CD14-positive monocyte (primary cell): ENCODE results near the gene TFAP2E. TPM values are rescaled to one million over a fixed set of nuclear protein-coding genes. Genes with fewer than 3 reads are reported as not detected.

ENCODE experiments used
- DNase-seq, 3 donors: peaks; one replicate each; pipeline ENCODE4 v3.0.0-alpha.2; 2011 to 2022
- H2AFZ ChIP-seq: 2 replicates; pipeline ENCODE4 v1.6.0; 2012; ENCODE audit warnings: mild to moderate bottlenecking, low read depth, low read length, inconsistent platforms; ENCODE audit not compliant: insufficient read depth, poor library complexity, severe bottlenecking
- H3K27ac ChIP-seq, 2 donors: 1 replicate in 1 of 2; 2 replicates in 1 of 2; pipeline ENCODE4 v1.5.1; 2012 to 2013; ENCODE audit warnings: low read length in 2 of 2, control low read depth in 1 of 2, inconsistent platforms in 1 of 2, low read depth in 1 of 2, mild to moderate bottlenecking in 1 of 2
- H3K27me3 ChIP-seq, 2 donors: one replicate each; pipeline versions ENCODE4 v1.6.0 to v1.6.1; 2011 to 2013; ENCODE audit warnings: low read length in 2 of 2; ENCODE audit not compliant: control insufficient read depth in 2 of 2, insufficient read depth in 2 of 2
- H3K36me3 ChIP-seq, 2 donors: replicated peaks in 1 of 2; 1 replicate in 1 of 2; 2 replicates in 1 of 2; pipeline versions ENCODE4 v1.5.1 to v1.6.1; 2012 to 2013; ENCODE audit warnings: low read length in 2 of 2, control low read depth in 1 of 2, inconsistent platforms in 1 of 2, mild to moderate bottlenecking in 1 of 2; ENCODE audit not compliant: insufficient read depth in 2 of 2, control insufficient read depth in 1 of 2
- H3K4me1 ChIP-seq, 2 donors: 1 replicate in 1 of 2; 2 replicates in 1 of 2; pipeline versions ENCODE4 v1.5.1 to v1.6.1; 2012 to 2013; ENCODE audit warnings: low read length in 2 of 2, control low read depth in 1 of 2, inconsistent platforms in 1 of 2, mild to moderate bottlenecking in 1 of 2, moderate library complexity in 1 of 2; ENCODE audit not compliant: insufficient read depth in 2 of 2, control insufficient read depth in 1 of 2
- H3K4me2 ChIP-seq: replicated peaks from 2 replicates; pipeline ENCODE3; 2012; ENCODE audit warnings: low read length, moderate library complexity, mild to moderate bottlenecking; ENCODE audit not compliant: poor library complexity, severe bottlenecking; ENCODE audit errors: extremely low read depth
- H3K4me3 ChIP-seq, 3 experiments: fragments of 200-600 bp in 1 of 3; sonication (generic) in 1 of 3; replicated peaks in 1 of 3; 1 replicate in 2 of 3; 2 replicates in 1 of 3; pipeline ENCODE4 v1.5.1; 2011 to 2013; ENCODE audit warnings: low read length in 3 of 3, mild to moderate bottlenecking in 3 of 3, control low read depth in 2 of 3, low read depth in 2 of 3, inconsistent platforms in 1 of 3, moderate library complexity in 1 of 3
- H3K79me2 ChIP-seq: 2 replicates; pipeline ENCODE4 v1.6.0; 2012; ENCODE audit warnings: mild to moderate bottlenecking, control low read depth, inconsistent platforms, low read length, moderate library complexity; ENCODE audit not compliant: insufficient read depth
- H3K9ac ChIP-seq: 2 replicates; pipeline ENCODE4 v1.6.0; 2017; ENCODE audit warnings: low read length, mild to moderate bottlenecking; ENCODE audit not compliant: insufficient read depth, poor library complexity, severe bottlenecking
- H3K9me3 ChIP-seq, 2 donors: replicated peaks in 1 of 2; 1 replicate in 1 of 2; 2 replicates in 1 of 2; pipeline versions ENCODE4 v1.5.1 to v1.6.1; 2012 to 2013; ENCODE audit warnings: low read length in 2 of 2, control low read depth in 1 of 2; ENCODE audit not compliant: control insufficient read depth in 1 of 2, insufficient read depth in 1 of 2
- H4K20me1 ChIP-seq: 2 replicates; pipeline ENCODE4 v1.6.0; 2012; ENCODE audit warnings: mild to moderate bottlenecking, low read length, control low read depth, moderate library complexity; ENCODE audit not compliant: insufficient read depth
- H3K27ac Mint-ChIP-seq, 7 donors: one replicate each; pipeline ENCODE4 v1.8.0; 2020; ENCODE audit warnings: mild to moderate bottlenecking in 7 of 7, mixed read lengths in 7 of 7, moderate library complexity in 6 of 7, inconsistent platforms in 2 of 7
- H3K27me3 Mint-ChIP-seq, 3 donors: one replicate each; pipeline ENCODE4 v1.8.0; 2021 to 2022; ENCODE audit warnings: low read depth in 3 of 3, mild to moderate bottlenecking in 3 of 3, mixed read lengths in 3 of 3, moderate library complexity in 3 of 3, inconsistent platforms in 1 of 3
- H3K36me3 Mint-ChIP-seq, 2 donors: one replicate each; pipeline ENCODE4 v1.8.0; 2020; ENCODE audit warnings: mixed read lengths in 2 of 2, inconsistent platforms in 1 of 2, mild to moderate bottlenecking in 1 of 2
- H3K4me1 Mint-ChIP-seq: one replicate; pipeline ENCODE4 v1.8.0; 2020; ENCODE audit warnings: mild to moderate bottlenecking, mixed read lengths
- H3K4me3 Mint-ChIP-seq, 2 donors: one replicate each; pipeline ENCODE4 v1.8.0; 2020; ENCODE audit warnings: mild to moderate bottlenecking in 2 of 2, mixed read lengths in 2 of 2, moderate library complexity in 1 of 2
- H3K9me3 Mint-ChIP-seq, 7 donors: one replicate each; pipeline ENCODE4 v1.8.0; 2020 to 2022; ENCODE audit warnings: mixed read lengths in 7 of 7, mild to moderate bottlenecking in 6 of 7, moderate library complexity in 6 of 7, inconsistent platforms in 2 of 7
- CTCF ChIP-seq: fragments of 200-600 bp; IDR thresholded peaks from one replicate; pipeline ENCODE4 v1.8.0; 2022; ENCODE audit warnings: antibody characterized with exemption, mild to moderate bottlenecking
- WGBS: methylation state at CpG from one replicate; pipeline ENCODE4 v1.1.5; 2013; ENCODE audit warnings: missing lambda C conversion rate; ENCODE audit not compliant: insufficient coverage; 5-methylcytosine and 5-hydroxymethylcytosine counted together
- intact Hi-C, 2 donors: fragments of 100-400 bp; cut with micrococcal nuclease; formaldehyde crosslinking; loops; one replicate each; pipeline versions ENCODE4 v1.15.0 to v1.15.1; 2023
- polyA plus RNA-seq, 3 donors: library from polyadenylated mRNA; depleted of rRNA in 1 of 3; unstranded in 2 of 3; stranded (reverse) in 1 of 3; fragments of 300-500 nt in 2 of 3; fragments of >200 nt in 1 of 3; fragmentation: Illumina TruSeq in 2 of 3; gene quantifications; 1 replicate in 2 of 3; 2 replicates in 1 of 3; pipeline ENCODE4 v1.2.3, GENCODE V29; 2012 to 2021

TFAP2E gene
- polyA plus RNA-seq, 3 donors = 0.77 to 4.5 (median 1.5) TPM

DNA sequence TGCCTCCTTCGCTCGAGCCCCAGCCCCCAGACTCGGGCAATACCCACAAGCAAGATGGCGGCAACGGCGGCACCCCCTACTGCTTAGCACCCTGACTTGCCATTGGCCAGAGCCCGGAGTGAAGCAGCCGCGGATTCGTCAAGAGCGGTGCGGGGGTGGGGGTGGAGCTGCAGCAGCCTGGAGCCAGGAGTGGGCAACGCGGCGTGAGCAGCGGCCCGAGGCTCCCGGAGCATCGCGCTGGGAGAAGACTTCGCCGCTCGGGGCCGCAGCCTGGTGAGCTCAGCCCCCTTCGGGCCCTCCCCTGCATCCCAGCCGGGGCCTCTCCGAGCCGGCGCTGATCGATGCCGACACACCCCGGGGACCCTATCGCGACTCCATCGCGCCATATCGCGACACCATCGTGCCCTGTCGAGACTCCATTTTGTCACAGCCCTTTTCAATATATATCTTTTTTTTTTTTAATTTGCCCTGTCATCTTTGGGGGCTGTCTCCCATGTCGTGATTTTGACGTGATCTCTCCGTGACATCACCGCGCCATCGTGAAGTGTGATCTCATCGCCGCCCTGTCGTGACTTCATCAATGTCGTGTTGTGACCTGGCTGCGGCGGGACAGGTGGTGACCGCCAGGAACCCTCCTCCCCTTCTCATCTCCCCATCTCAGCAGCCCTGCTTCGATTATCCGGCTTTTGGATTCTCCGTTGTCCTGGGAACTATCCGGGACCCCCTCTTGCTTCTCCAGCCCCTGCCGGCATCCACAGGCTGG is 15.3 kb upstream of the TFAP2E start, which contains the start of gene NCDN:
Gene NCDN (plus strand): TSS at position 189 of the 763 bp plus-strand sequence. CDS start 392 bp downstream, at position 581.
- peak within 1 kb of the TSS; percentile 91 for H3K9ac ChIP-seq
- under 1% methylated on average over 54 of the region's 58 CpGs for WGBS

More for the DNA sequence above, 15.3 kb upstream of the TFAP2E start, which contains the start of gene NCDN:
- Histone ChIP-seq H3K79me2 (peaks cover 45% of the 10 kb centered on the region), H3K36me3 (peaks cover 32 to 44% of the 10 kb centered on the region in 2 donors), H2AFZ (peak within 1 kb of the TSS; percentile 85), H3K4me1 (peaks cover 27 to 39% of the 10 kb centered on the region in 2 donors), H3K27ac (peak within 1 kb of the TSS; percentile 76 to 86), H3K27me3 (no peaks in the 10 kb centered on the region), H3K4me3 (peak within 1 kb of the TSS; percentile 82 to 98 (median 91)), H3K9me3 (no peaks in the 10 kb centered on the region), H4K20me1 (peaks cover 35% of the 10 kb centered on the region), H3K4me2 (peak within 1 kb of the TSS; percentile 97)
- H3K27ac Mint-ChIP-seq = peak within 1 kb of the TSS; percentile 83 to 94 (median 89)
- peak; percentile 90 to 95 (median 93) for DNase-seq
- H3K9me3 Mint-ChIP-seq = no peaks in the 10 kb centered on the region
- H3K4me3 Mint-ChIP-seq = peak within 1 kb of the TSS; percentile 93 to 95
- no peak for TF ChIP-seq CTCF
- peaks cover 33 to 45% of the 10 kb centered on the region in 2 donors for H3K36me3 Mint-ChIP-seq
- intact Hi-C loops = loop anchor here (5.0 to 10.0 kb wide), 5 partner anchors 105 to 365 kb away; partner anchors contain the start of gene SFPQ (in 2 of the 2)
- peaks cover 66% of the 10 kb centered on the region for H3K4me1 Mint-ChIP-seq
- H3K27me3 Mint-ChIP-seq = no peaks in the 10 kb centered on the region
